SK-N-SH treated with all-trans-retinoic acid at 6 μM for 48 hours (cell line): ENCODE measurements around the gene PPARD.
A peak's percentile ranks its signal among the peaks of the same experiment; 100 is the strongest.

Experiments used
- ATAC-seq: fragments of 200-7000 bp; cut with Tn5 transposase; 3 replicates; pipeline ENCODE4 v1.9.1; 2020; ENCODE audit warnings: mild to moderate bottlenecking, moderate library complexity
- ARNTL ChIP-seq: fragments of 450-650 bp; formaldehyde crosslinking; IDR thresholded peaks from 2 replicates; pipeline ENCODE4 v1.5.0; 2020; ENCODE audit warnings: low read depth, mild to moderate bottlenecking, moderate library complexity, borderline replicate concordance
- BACH2 ChIP-seq: fragments of 250-450 bp; sonication (Bioruptor Pico); IDR thresholded peaks from 2 replicates; pipeline ENCODE4 v1.9.0; 2021; ENCODE audit warnings: mild to moderate bottlenecking, borderline replicate concordance
- CSDC2 ChIP-seq: fragments of 250-450 bp; sonication (Bioruptor Pico); IDR thresholded peaks from 2 replicates; pipeline ENCODE4 v1.5.0; 2020; ENCODE audit warnings: mild to moderate bottlenecking, moderate library complexity
- ESRRG ChIP-seq: fragments of 250-450 bp; sonication (Bioruptor Pico); IDR thresholded peaks from 2 replicates; pipeline ENCODE4 v1.6.1; 2021; ENCODE audit warnings: mild to moderate bottlenecking
- GLIS3 ChIP-seq: fragments of 250-450 bp; sonication (Bioruptor Pico); IDR thresholded peaks from 2 replicates; pipeline ENCODE4 v1.5.0; 2020; ENCODE audit warnings: mild to moderate bottlenecking, moderate library complexity
- ISL1 ChIP-seq: fragments of 250-450 bp; sonication (Bioruptor Pico); IDR thresholded peaks from 2 replicates; pipeline ENCODE4 v2.1.2; 2022; ENCODE audit warnings: mild to moderate bottlenecking, moderate library complexity
- OSR1 ChIP-seq: fragments of 250-450 bp; sonication (Bioruptor Pico); IDR thresholded peaks from 2 replicates; pipeline ENCODE4 v1.8.0; 2022; ENCODE audit warnings: moderate library complexity, mild to moderate bottlenecking, inconsistent platforms
- PATZ1 ChIP-seq: fragments of 250-450 bp; sonication (Bioruptor Pico); IDR thresholded peaks from 2 replicates; pipeline ENCODE4 v1.8.0; 2020; ENCODE audit warnings: mild to moderate bottlenecking, moderate library complexity, borderline replicate concordance
- PPARA ChIP-seq: fragments of 250-450 bp; sonication (Bioruptor Pico); IDR thresholded peaks from 2 replicates; pipeline ENCODE4 v1.5.0; 2020; ENCODE audit warnings: mild to moderate bottlenecking, borderline replicate concordance
- RARB ChIP-seq: fragments of 250-450 bp; sonication (Bioruptor Pico); IDR thresholded peaks from 2 replicates; pipeline ENCODE4 v1.8.0; 2021; ENCODE audit warnings: mild to moderate bottlenecking, moderate library complexity
- SNAI2 ChIP-seq: fragments of 250-450 bp; sonication (Bioruptor Pico); IDR thresholded peaks from 2 replicates; pipeline ENCODE4 v1.5.0; 2020; ENCODE audit warnings: mild to moderate bottlenecking, moderate library complexity
- TOX ChIP-seq: fragments of 250-450 bp; sonication (Bioruptor Pico); IDR thresholded peaks from 2 replicates; pipeline ENCODE4 v1.8.0; 2021; ENCODE audit warnings: mild to moderate bottlenecking, moderate library complexity, borderline replicate concordance
- ZC3H10 ChIP-seq: fragments of 250-450 bp; sonication (Bioruptor Pico); IDR thresholded peaks from 2 replicates; pipeline ENCODE4 v1.5.1; 2021; ENCODE audit warnings: mild to moderate bottlenecking, moderate library complexity
- ZFP3 ChIP-seq: fragments of 250-450 bp; sonication (Bioruptor Pico); IDR thresholded peaks from 2 replicates; pipeline ENCODE4 v1.5.0; 2020; ENCODE audit warnings: mild to moderate bottlenecking, moderate library complexity
- ZFP30 ChIP-seq: fragments of 450-650 bp; formaldehyde crosslinking; IDR thresholded peaks from 2 replicates; pipeline ENCODE4 v1.5.0; 2022; ENCODE audit warnings: mild to moderate bottlenecking, moderate library complexity
- ZNF565 ChIP-seq: fragments of 450-650 bp; formaldehyde crosslinking; conservative IDR thresholded peaks from 2 replicates; pipeline ENCODE4 v1.5.0; 2020; ENCODE audit warnings: low read depth, mild to moderate bottlenecking, moderate library complexity
- ZNF70 ChIP-seq: fragments of 450-650 bp; formaldehyde crosslinking; IDR thresholded peaks from 2 replicates; pipeline ENCODE4 v1.5.0; 2020; ENCODE audit warnings: mild to moderate bottlenecking, moderate library complexity
- ZNF8 ChIP-seq: fragments of 450-650 bp; formaldehyde crosslinking; IDR thresholded peaks from 2 replicates; pipeline ENCODE4 v1.5.0; 2020; ENCODE audit warnings: mild to moderate bottlenecking, moderate library complexity
- TF ChIP-seq, protein P1 (sequence below): fragments of 250-450 bp; sonication (Bioruptor Pico); IDR thresholded peaks from 2 replicates; pipeline ENCODE4 v1.5.1; 2020; ENCODE audit warnings: low read depth, mild to moderate bottlenecking, moderate library complexity
- TF ChIP-seq, protein P2 (sequence below): fragments of 250-450 bp; sonication (Bioruptor Pico); IDR thresholded peaks from 2 replicates; pipeline ENCODE4 v1.8.0; 2021; ENCODE audit warnings: low read depth, mild to moderate bottlenecking, moderate library complexity, borderline replicate concordance

PPARD gene

GRCh38 chr6:35457907-35458306 is 115.5 kb downstream of the PPARD start (continued):
- no peak for TF ChIP-seq PATZ1 (CRISPR knock-in tag)
- no peak for TF ChIP-seq PPARA (CRISPR knock-in tag)
- TF ChIP-seq ZNF565: no peak
- no peak for TF ChIP-seq ZC3H10 (CRISPR knock-in tag)
- no peak for TF ChIP-seq ZFP30 (CRISPR knock-in tag)

DNA sequence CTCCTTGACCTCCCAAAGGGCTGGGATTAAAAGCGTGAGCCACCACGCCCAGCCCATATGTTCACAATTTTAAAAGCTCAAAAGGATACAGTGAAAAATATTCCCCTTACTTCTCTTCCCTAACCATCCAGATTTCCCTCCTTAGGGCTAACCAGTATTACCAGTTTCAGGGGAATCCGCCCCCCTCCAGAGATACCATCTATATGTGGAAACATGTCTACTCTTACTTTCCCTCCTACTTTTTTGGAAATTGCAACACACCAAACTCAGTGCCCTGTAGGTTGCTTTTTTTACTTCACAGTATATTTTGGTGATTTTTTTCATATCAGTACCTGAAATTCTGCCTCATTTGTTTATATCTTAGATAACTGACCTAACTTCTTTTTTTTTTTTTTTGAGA is 118.9 kb downstream of the PPARD start:
- no peak for TF ChIP-seq ZNF565

DNA sequence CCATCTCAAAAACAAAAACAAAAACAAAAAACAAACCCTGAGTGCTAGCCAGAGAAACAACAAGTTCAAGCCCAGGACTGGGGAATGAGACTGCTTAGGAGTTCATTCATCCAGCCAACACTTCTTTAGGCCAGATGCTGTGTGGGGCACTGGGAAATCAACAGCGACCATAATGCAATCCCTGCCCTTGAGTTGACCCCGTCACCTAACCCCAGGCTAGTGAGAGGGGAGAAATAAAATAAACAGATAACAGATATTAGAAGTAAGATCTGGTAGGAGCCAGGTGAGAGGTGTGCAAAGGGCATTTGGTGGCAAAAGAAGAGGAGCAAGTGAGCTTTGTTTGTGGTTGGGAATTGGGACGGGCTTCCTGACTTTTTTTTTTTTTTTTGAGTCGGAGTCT is 120.9 kb downstream of the PPARD start:
- ATAC-seq: no peak

More for the DNA sequence above, 118.9 kb downstream of the PPARD start:
- ATAC-seq: no peak

DNA sequence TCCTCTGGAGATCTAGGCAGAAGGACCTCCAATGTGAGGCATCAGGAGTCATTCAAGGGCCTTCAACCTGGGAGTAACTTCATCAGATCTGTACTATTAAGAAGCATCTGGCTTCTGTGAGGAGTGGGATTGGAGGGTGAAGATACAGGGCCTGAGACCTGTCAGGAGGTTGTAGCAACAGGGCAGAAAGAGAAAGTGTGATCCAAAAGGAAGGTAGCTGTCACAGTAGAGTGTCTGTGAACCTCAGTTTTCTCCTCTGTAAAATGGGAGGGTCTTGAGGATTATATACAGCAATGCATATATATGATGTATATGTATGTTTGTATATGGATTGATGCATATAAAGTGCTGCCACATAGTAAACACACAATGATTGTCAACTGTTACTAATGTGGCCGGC is 123.3 kb downstream of the PPARD start:
- ATAC-seq: no peak
- no peak for TF ChIP-seq SNAI2 (CRISPR knock-in tag)
- no peak for TF ChIP-seq BACH2 (CRISPR knock-in tag)
- no peak for TF ChIP-seq OSR1 (CRISPR knock-in tag)
- no peak for TF ChIP-seq ESRRG (CRISPR knock-in tag)
- no peak for TF ChIP-seq ZFP3 (CRISPR knock-in tag)
- no peak for TF ChIP-seq ZNF8
- no peak for TF ChIP-seq ARNTL (CRISPR knock-in tag)

More for the DNA sequence above, 120.9 kb downstream of the PPARD start:
- TF ChIP-seq ZNF8: no peak
- no peak for TF ChIP-seq ARNTL (CRISPR knock-in tag)
- TF ChIP-seq RARB: no peak
- TF ChIP-seq TOX: no peak
- TF ChIP-seq, all 23 proteins: peak for 0

DNA sequence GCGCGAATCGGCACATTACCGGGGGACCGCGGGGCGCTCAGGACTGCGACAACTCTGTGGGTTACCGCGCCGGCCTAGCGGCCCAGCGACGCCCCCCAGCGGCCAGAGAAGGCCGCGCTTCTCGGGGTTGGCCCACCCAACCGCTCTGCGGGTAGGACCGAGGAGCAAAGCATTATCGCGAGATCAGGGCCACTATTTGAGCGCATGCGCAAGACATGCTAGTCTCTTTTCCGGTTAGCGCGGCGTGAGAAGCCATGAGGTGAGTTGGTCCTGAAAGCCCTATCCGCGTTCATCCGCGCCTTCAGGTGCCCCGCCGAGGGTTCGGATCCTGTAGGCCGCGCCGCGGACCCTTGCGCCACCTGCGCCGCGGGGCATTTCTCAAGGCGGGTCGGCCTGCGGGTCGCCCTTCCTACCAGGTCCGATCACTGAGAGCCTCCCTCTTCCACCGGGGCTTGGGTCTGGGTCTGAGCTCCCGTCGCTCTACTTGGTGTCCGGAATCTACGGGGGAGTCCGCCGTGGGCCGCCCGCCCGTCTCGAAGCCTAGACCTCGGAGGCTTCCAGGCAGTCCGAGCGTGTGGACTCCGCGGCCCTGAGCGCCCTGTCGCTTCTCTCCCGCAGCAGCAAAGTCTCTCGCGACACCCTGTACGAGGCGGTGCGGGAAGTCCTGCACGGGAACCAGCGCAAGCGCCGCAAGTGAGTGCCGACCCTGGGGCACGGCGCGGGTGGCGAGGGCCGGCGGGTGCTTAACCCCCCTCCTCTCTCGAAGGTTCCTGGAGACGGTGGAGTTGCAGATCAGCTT is 126.0 kb downstream of the PPARD start, which contains the start of gene RPL10A:
Gene RPL10A (plus strand): TSS at position 221 of the 799 bp plus-strand sequence. CDS start 34 bp downstream, at position 255.
- peak; percentile 89 for ATAC-seq
- TF ChIP-seq GLIS3 (CRISPR knock-in tag): 0 out of 2 replicates have a peak, but pooled peaks have one; percentile 36
- TF ChIP-seq PATZ1 (CRISPR knock-in tag): 0 out of 2 replicates have a peak, but pooled peaks have one; percentile 13
- no peak for TF ChIP-seq ZFP3 (CRISPR knock-in tag)

DNA sequence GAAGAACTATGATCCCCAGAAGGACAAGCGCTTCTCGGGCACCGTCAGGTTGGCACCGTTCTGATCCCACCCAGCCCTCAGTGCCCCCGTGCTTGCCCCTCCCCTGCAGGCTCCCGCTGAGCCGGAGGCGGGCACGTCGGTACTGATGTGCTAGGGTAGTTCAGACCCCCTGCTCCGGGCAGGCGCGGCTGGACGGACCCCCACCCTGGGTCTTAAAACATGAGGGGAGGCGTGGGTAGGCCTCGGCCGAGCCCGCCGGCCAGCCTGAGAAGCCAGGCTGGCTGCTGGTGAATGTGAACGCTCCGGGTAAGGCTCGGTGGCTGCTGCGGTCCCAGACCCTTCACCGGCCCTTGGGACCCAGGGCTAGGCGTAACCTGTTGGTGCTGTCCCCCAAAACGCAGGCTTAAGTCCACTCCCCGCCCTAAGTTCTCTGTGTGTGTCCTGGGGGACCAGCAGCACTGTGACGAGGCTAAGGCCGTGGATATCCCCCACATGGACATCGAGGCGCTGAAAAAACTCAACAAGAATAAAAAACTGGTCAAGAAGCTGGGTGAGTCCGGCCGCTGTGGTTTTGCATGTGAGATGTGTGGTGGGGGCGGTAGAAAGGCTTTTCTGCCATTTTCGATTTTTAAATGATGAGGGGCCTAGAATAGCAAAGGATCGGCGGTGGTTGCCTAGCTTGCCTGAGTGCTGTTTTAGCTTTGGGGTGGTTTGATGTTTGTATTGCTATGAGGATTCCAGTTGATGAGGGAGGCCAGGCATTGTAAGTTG is 126.8 kb downstream of the PPARD start:
- peak; percentile 7 for ATAC-seq
- TF ChIP-seq, protein P1, sequence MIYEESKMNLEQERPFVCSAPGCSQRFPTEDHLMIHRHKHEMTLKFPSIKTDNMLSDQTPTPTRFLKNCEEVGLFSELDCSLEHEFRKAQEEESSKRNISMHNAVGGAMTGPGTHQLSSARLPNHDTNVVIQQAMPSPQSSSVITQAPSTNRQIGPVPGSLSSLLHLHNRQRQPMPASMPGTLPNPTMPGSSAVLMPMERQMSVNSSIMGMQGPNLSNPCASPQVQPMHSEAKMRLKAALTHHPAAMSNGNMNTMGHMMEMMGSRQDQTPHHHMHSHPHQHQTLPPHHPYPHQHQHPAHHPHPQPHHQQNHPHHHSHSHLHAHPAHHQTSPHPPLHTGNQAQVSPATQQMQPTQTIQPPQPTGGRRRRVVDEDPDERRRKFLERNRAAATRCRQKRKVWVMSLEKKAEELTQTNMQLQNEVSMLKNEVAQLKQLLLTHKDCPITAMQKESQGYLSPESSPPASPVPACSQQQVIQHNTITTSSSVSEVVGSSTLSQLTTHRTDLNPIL (CRISPR knock-in tag): no peak
- TF ChIP-seq CSDC2: no peak
- TF ChIP-seq, protein P2, sequence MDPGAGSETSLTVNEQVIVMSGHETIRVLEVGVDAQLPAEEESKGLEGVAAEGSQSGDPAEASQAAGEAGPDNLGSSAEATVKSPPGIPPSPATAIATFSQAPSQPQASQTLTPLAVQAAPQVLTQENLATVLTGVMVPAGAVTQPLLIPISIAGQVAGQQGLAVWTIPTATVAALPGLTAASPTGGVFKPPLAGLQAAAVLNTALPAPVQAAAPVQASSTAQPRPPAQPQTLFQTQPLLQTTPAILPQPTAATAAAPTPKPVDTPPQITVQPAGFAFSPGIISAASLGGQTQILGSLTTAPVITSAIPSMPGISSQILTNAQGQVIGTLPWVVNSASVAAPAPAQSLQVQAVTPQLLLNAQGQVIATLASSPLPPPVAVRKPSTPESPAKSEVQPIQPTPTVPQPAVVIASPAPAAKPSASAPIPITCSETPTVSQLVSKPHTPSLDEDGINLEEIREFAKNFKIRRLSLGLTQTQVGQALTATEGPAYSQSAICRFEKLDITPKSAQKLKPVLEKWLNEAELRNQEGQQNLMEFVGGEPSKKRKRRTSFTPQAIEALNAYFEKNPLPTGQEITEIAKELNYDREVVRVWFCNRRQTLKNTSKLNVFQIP (CRISPR knock-in tag): no peak
- TF ChIP-seq ZNF70 (CRISPR knock-in tag): no peak
- no peak for TF ChIP-seq SNAI2 (CRISPR knock-in tag)
- TF ChIP-seq ZC3H10 (CRISPR knock-in tag): no peak
- TF ChIP-seq OSR1 (CRISPR knock-in tag): no peak
- TF ChIP-seq ESRRG (CRISPR knock-in tag): no peak
- TF ChIP-seq PATZ1 (CRISPR knock-in tag): no peak
- no peak for TF ChIP-seq ZFP30 (CRISPR knock-in tag)
- TF ChIP-seq ZNF565: no peak
- TF ChIP-seq ISL1: no peak
- TF ChIP-seq ZFP3 (CRISPR knock-in tag): no peak
- no peak for TF ChIP-seq PPARA (CRISPR knock-in tag)
- TF ChIP-seq BACH2 (CRISPR knock-in tag): no peak
- TF ChIP-seq TOX: no peak
